ENCODE measurements around the gene IGFALS.

IGFALS gene

GRCh38 chr16:1741553-1742165, 51.8 kb downstream of the IGFALS start:
- no peak for DNase-seq

DNA sequence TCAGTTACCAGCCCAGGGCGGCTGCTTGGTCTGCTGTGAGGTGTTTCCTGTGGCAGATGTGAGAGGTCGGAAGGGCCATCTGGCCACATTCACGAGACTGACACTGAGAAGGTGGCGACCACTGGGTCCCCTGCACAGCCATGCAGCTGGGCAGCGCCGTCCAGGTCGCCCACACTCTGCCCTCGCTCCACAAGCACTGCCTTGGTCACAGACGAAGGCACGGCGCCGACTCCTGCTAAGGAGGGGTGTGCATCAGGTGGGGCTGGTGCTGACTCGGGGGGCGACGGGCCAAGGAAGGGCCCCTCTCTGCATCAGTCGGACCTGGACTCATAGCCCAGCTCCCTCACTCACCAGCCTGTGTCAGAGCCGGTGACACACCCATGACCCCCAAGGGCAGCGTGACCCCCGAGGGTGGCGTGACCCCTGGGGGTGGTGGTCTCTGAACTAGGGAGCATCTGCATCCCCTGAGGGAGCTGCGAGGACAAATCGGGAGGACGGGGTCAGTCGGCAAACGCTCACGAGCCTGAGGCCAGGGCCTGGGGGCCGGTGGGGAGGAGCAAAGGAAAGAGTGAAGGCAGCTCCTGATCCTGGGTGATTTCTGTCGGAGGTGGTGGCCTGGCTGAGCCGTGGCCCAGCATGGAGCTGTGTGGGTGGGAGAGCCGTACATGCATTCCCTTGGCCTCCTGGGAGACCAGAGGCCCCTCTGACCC, 52.6 kb downstream of the IGFALS start:
- no peak for DNase-seq

Measured in activated T-cell treated with anti-CD3 and anti-CD28 coated beads, Interleukin-2, amount 50 U/mL, for 48 hours (primary cell).